ENCODE data around the gene GPC6. TPM values are rescaled to one million over a fixed set of nuclear protein-coding genes. Genes with fewer than 3 reads are reported as not detected.

Gene GPC6
- total RNA-seq, 2 experiments from 2014 or later, result not detected

DNA sequence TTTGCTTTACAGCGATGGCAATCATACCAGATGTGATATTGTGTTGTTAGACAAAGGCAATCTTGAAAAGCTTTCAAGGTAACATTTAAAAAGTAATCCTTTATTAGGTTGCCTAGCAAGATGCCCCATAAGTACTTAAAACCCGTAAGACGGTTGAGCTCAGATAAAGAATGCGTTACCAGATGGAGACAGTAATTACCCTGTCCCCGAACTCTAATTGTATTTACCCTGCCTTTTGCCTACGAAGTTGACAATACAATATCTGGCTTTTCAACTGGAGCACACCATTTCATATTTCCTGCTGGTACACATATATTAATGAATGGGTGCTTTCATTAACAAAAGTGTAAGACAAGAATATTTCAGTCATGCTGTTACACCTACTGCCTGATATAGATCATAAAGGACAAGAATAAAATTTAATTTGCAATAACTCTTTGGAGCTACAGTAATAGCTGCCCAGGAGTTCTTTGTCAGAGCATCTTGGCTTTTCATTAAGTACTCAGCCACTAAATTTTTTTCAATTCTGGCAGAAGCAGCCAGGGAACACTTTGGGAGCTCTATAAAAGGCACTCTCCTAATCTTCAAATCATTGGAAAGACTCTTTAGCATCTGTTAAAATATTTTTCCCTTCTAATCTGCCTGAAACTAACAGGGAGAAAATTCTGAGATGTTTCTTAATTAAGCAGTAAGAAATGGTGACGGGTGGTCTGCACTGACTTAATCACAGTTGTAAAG, 1189.1 kb downstream of the GPC6 start:
- ChIA-PET CTCF (ENCODE audit: unreplicated experiment) (no interaction called here), POLR2A (no interaction called here)
- H3K79me2 ChIP-seq (ENCODE audit: insufficient read depth, low read depth, low read length), result no peaks in the 10 kb centered on the region
- H3K4me1 ChIP-seq (ENCODE audit: insufficient read depth, low read length, poor library complexity, severe bottlenecking), result no peaks in the 10 kb centered on the region
- H3K9me3 ChIP-seq (ENCODE audit: low read length), result no peaks in the 10 kb centered on the region
- TF ChIP-seq EZH2phosphoT487 (IDR thresholded peaks at IDR 0.05; ENCODE audit: borderline replicate concordance, low read depth, low read length), result no peak
- TF ChIP-seq, protein P1, sequence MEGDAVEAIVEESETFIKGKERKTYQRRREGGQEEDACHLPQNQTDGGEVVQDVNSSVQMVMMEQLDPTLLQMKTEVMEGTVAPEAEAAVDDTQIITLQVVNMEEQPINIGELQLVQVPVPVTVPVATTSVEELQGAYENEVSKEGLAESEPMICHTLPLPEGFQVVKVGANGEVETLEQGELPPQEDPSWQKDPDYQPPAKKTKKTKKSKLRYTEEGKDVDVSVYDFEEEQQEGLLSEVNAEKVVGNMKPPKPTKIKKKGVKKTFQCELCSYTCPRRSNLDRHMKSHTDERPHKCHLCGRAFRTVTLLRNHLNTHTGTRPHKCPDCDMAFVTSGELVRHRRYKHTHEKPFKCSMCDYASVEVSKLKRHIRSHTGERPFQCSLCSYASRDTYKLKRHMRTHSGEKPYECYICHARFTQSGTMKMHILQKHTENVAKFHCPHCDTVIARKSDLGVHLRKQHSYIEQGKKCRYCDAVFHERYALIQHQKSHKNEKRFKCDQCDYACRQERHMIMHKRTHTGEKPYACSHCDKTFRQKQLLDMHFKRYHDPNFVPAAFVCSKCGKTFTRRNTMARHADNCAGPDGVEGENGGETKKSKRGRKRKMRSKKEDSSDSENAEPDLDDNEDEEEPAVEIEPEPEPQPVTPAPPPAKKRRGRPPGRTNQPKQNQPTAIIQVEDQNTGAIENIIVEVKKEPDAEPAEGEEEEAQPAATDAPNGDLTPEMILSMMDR (conservative IDR thresholded peaks at IDR 0.05; ENCODE audit: low read length), result no peak
- DNase-seq (ENCODE audit: low spot score), result no peak
- no peak overlapping the region for H3K4me2 ChIP-seq (ENCODE audit: low read length)
- H3K9me2 ChIP-seq (ENCODE audit: insufficient read depth, low read length), result no peaks in the 10 kb centered on the region
- H3K27ac ChIP-seq (ENCODE audit: low read depth, low read length, poor library complexity, severe bottlenecking), result no peak overlapping the region
- H4K20me1 ChIP-seq (ENCODE audit: insufficient read depth, low read length), result no peaks in the 10 kb centered on the region
- no peak overlapping the region for H3K4me3 ChIP-seq (ENCODE audit: low read depth, low read length, poor library complexity, severe bottlenecking)
- no peak overlapping the region for H2AFZ ChIP-seq (ENCODE audit: low read length)
- intact Hi-C loops (cut with micrococcal nuclease; ENCODE audit: unreplicated experiment), result no loop called here
- H3K36me3 ChIP-seq (ENCODE audit: insufficient read depth, low read length), result no peaks in the 10 kb centered on the region
- BruUV-seq (replicated peaks), result no TSS peak

DNA sequence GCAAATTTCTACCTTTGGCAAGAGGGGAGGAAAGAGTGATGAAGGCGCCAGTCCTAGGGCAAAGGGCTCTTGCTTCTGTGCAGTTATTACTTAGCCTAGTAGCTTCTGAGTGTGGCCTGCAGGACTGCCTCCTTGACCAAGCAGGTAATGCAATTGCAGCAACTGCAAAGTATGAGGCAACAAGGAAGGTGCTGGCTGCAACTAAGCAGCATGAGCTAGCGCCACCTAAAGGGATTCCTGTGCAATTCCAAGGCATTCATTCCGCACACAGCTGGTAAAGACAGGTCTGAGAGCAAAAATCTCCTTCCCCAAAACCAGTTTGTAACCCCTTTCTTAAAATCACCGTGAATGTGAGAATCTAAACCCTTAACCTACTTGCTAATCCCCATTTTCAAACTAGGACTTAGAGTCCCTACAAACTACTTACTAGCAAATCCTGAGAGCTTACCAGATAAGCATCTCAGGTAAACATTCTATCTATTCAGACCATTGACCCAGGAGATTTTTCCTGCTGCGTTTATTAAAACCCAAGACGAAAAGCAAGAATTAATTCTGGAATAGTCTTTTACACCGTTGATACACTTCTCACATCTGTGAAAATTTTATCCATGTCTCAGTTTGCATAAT, 1190.0 kb downstream of the GPC6 start:
- Histone ChIP-seq H2AFZ (ENCODE audit: low read length) (no peak overlapping the region), H3K4me2 (ENCODE audit: low read length) (no peak overlapping the region), H3K4me3 (ENCODE audit: low read depth, low read length, poor library complexity, severe bottlenecking) (no peak overlapping the region), H3K27ac (ENCODE audit: low read depth, low read length, poor library complexity, severe bottlenecking) (no peak overlapping the region), H3K9me2 (ENCODE audit: insufficient read depth, low read length) (no peaks in the 10 kb centered on the region), H3K79me2 (ENCODE audit: insufficient read depth, low read depth, low read length) (no peaks in the 10 kb centered on the region), H3K36me3 (ENCODE audit: insufficient read depth, low read length) (no peaks in the 10 kb centered on the region), H3K4me1 (ENCODE audit: insufficient read depth, low read length, poor library complexity, severe bottlenecking) (no peaks in the 10 kb centered on the region), H4K20me1 (ENCODE audit: insufficient read depth, low read length) (no peaks in the 10 kb centered on the region), H3K9me3 (ENCODE audit: low read length) (no peaks in the 10 kb centered on the region)
- TF ChIP-seq, protein P1 (conservative IDR thresholded peaks at IDR 0.05; ENCODE audit: low read length), result peak; percentile 54
- no peak for TF ChIP-seq EZH2phosphoT487 (IDR thresholded peaks at IDR 0.05; ENCODE audit: borderline replicate concordance, low read depth, low read length)
- POLR2A ChIA-PET, result no interaction called here
- BruUV-seq (replicated peaks), result no TSS peak
- CTCF ChIA-PET (ENCODE audit: unreplicated experiment), result no interaction called here
- peak; percentile 17 for DNase-seq (ENCODE audit: low spot score)
- intact Hi-C loops (cut with micrococcal nuclease; ENCODE audit: unreplicated experiment), result no loop called here

DNA sequence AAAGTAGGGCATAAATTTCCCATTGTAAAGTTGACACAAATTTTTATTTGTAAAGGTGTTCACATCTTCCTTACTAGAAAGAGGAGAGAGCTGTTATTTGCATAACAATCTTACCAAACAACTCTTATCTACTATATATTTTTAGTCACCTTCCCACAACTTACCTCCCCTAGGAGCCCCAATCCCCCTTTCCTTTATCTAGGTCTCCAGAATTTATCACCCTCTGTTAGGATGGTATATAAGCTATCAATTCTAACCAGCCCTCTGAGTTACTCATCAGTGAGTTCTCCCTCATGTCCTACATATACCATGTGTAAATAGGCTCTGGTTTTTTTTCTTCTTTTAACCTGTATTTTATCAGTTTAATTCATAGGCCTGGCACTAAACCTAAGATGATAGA, 1190.7 kb downstream of the GPC6 start:
- TF ChIP-seq, protein P1 (conservative IDR thresholded peaks at IDR 0.05; ENCODE audit: low read length), result no peak
- TF ChIP-seq EZH2phosphoT487 (IDR thresholded peaks at IDR 0.05; ENCODE audit: borderline replicate concordance, low read depth, low read length), result no peak
- intact Hi-C loops (cut with micrococcal nuclease; ENCODE audit: unreplicated experiment), result no loop called here
- Histone ChIP-seq H3K79me2 (ENCODE audit: insufficient read depth, low read depth, low read length) (no peaks in the 10 kb centered on the region), H2AFZ (ENCODE audit: low read length) (no peak overlapping the region), H3K4me3 (ENCODE audit: low read depth, low read length, poor library complexity, severe bottlenecking) (no peak overlapping the region), H4K20me1 (ENCODE audit: insufficient read depth, low read length) (no peaks in the 10 kb centered on the region), H3K4me2 (ENCODE audit: low read length) (no peak overlapping the region), H3K27ac (ENCODE audit: low read depth, low read length, poor library complexity, severe bottlenecking) (no peak overlapping the region), H3K36me3 (ENCODE audit: insufficient read depth, low read length) (no peaks in the 10 kb centered on the region), H3K4me1 (ENCODE audit: insufficient read depth, low read length, poor library complexity, severe bottlenecking) (no peaks in the 10 kb centered on the region), H3K9me3 (ENCODE audit: low read length) (no peaks in the 10 kb centered on the region), H3K9me2 (ENCODE audit: insufficient read depth, low read length) (no peaks in the 10 kb centered on the region)
- no TSS peak for BruUV-seq (replicated peaks)
- ChIA-PET POLR2A (no interaction called here), CTCF (ENCODE audit: unreplicated experiment) (no interaction called here)
- DNase-seq (ENCODE audit: low spot score), result no peak

Measured in OCI-LY7 (cell line).